Fibroblast of skin of right biceps (primary cell): ENCODE measurements around the gene TBX6.
A peak's percentile ranks its signal among the peaks of the same experiment; 100 is the strongest.
"Not testable (repeated sequence)": the region's sequence is repeated elsewhere in the genome, so short reads cannot be mapped to it uniquely, and the experiment has no call there.

Experiments used
- DNase-seq: peaks from one replicate; pipeline ENCODE4 v3.0.0-alpha.2; 2013

TBX6 gene

DNA sequence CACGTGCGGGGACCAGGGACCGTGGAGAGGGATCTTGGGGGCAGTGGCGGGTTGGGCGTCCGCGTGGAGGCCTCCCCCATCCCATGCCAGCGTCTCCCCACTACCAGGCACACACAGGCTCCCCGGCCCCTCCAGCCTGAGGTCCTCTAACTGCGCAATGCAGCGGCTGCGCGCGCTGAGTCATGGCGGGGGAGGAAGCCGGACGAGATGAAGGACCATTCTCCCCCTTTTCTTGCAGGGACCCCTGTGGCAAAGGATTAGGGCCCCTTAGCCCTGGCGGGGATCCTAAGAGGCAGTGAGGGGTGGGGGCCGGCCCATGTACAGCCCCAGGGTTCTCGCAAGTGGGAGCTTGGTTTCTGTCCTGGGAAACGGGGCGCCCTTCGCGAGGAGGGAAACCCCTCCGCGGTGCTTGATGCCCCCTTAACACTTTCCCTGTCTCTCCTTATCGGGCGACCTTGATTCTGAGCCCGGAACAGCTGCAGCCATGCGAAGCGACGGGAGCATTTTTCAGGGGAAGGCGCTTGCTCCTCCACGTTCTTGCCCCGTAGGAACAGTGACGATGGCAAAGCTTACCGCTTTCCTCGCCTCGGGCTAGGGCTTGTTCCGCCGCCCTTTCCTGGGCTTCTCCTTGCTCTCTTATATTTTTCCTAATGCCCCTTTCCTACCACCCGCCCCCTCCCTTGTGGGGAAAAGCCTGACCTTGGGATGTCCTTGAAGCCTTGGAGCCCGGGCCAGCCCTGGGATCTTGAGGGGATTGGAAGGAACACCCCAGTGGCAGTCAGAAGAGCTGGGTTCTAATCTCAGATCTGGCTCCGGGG, 25.6 kb downstream of the TBX6 start:
- DNase-seq: peak; percentile 69

- peak; percentile 100 for DNase-seq
These were observed 26.4 kb downstream of the TBX6 start, which contains the start of gene ALDOA for GRCh38 chr16:30065102-30065942. Gene ALDOA (plus strand): TSS chr16:30065760. CDS start chr16:30066898, 1,138 bp downstream.

- no peak for DNase-seq
These were observed 27.0 kb downstream of the TBX6 start for GRCh38 chr16:30064729-30065101.

DNA sequence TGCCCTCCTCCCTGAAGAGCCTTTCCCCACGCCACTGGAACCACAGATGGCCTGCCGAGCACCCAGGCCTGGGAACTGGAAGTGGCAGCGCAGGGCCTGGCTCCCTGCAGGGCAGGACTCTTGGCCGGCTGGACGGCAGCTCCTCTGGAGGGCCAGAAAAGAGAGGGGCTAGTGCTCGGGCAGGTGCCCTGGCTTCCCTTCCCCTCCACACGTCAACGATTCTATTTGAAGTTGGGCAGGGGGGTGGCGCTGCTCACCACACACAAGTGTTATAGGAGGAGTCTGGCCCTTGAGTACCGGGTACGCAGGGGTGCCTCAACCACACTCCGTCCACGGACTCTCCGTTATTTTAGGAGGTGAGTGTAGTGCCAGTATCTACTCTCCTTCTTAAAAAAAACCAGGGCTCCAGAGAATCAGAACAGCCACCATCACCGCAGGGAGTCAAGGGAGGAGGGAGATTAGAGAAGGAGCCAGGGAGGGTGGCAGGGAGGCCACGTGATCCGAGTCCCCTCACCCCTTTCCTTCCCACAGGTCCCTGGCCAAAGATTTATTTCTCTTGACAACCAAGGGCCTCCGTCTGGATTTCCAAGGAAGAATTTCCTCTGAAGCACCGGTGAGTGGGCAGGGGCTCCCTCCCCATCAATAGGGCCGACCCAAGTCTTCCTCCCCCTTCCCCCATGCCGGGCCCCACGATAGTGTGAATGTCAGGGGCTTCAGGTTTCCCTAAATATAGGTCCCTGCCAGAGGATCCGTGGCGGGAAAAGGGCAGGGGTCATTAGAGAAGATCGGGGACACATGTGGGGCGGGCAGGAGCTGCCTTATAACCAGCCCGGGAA, 27.6 kb downstream of the TBX6 start:
- peak; percentile 51 for DNase-seq

GRCh38 chr16:30063278-30063892, 28.3 kb downstream of the TBX6 start:
- no peak for DNase-seq

- no peak for DNase-seq
These were observed 30.7 kb downstream of the TBX6 start for GRCh38 chr16:30060836-30061554.

DNA sequence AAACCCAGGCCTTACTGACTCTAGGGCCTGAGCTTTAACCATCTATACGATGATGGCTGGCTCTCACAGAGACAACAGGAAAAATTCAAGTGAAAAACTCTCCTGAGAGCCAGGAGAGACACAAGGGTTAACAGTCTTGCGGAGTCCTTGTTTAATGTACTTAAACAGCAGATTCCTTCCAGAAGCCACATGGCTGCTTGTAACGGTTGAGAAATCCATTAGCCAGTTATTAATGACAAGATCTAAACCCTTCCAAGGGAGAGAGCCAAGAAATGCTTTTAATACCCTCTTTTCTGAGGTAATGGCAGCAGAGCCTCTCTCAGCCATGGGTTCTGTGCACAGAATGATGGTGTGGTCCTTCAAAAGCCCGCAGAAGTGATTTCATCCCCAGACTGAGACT, 31.4 kb downstream of the TBX6 start:
- no peak for DNase-seq

- DNase-seq: no peak
These were observed 36.7 kb downstream of the TBX6 start for GRCh38 chr16:30054959-30055553.

DNA sequence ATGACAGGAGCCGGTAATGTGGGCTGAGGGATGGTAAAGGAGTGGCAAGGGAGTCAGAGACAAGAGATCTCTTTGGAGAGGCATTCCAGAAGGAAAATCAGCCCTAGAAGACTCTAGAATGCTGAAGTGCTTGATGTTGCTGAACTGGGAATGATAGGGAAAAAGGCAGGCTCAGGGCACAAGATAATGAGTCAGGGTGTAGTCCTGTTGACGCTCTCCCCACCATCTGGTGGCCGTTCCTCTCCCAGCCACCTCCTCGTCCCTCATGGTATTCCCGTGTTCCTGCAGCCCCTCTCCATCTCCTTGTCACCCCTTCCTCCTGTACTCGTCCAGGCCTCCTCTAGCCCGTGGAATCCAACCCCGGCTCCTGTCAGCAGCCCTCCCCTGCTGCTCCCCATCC, 37.3 kb downstream of the TBX6 start:
- no peak for DNase-seq

- peak; percentile 73 for DNase-seq
These were observed 38.2 kb downstream of the TBX6 start for GRCh38 chr16:30053376-30054015.

GRCh38 chr16:30052671-30053372, 38.9 kb downstream of the TBX6 start:
- peak; percentile 93 for DNase-seq

DNA sequence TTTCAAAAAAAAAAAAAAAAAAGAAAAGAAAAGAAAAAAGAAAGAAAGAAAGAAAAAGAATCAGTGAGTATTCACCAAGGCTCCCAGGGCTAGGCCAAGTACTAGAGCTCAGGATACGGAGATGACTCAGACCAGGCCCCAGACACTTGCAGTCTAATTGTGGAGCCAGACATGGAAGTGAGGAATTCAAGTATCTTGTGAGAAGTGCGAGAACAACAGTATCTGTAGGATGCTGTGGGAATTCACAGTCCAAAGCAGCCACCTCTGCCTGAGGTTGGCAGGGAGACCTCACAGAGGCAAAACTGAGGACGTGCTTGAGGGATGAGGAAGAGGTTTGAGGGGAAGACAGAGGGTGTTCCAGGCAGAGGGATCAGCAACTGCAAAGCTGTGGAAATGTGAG, 40.2 kb downstream of the TBX6 start:
- peak; percentile 84 for DNase-seq

DNA sequence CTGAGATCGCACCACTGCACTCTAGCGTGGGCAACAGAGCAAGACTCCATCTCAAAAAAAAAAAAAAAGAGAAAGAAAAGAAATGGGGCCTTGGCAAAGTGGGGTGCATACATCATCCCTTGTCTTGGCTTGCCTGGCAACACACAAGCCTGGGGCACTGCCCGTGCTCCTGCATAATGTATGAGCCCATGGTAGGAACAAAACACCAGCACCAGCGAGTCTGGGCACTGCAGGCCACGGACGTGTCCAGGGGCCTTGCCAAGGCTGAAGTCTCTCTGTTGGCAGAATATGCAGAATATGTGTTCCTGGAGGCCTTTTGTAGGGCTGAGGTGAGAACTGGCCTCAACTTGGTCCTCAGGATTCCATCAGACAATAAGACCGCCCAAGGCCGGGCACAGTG, 41.9 kb downstream of the TBX6 start:
- no peak for DNase-seq

DNA sequence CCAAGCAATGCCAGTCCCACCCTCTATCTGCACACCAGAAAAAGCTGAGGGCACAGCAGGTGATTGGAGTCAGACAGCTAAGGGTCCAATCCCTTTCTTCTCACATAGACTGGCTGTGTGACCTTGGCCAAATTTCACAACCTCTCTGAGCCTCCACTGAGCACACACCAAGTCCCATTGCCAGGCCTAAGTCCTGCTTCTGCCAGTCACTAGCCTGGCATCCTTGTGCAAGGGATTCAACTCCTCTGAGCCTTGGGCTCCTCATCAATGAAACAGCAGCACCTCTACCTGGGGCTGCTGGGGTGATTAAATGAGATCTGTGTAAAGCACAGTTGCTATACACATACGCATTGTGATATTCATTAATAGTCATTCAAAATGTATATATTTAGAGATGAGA, 45.1 kb downstream of the TBX6 start:
- no peak for DNase-seq

- no peak for DNase-seq
These were observed 45.5 kb downstream of the TBX6 start for GRCh38 chr16:30046178-30046577.

- DNase-seq: peak; percentile 43
These were observed 49.9 kb downstream of the TBX6 start for GRCh38 chr16:30041841-30042240.

DNA sequence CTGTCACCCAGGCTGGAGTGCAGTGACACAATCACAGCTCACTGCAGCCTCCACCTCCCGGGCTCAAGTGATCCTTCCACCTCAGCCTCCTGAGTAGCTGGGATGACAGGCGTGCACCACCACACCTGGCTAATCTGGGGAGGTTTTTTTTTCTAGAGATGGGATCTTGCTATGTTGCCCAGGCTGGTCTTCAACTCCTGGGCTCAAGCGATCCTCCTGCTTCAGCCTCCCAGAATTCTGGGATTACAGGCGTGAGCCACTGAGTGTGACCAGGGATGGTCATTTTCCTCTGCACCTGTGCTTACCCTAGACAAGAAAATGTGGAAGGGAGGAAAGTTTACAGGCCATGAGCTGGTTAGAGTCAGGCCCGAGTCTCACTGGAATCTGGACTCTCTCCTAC, 51.0 kb downstream of the TBX6 start:
- DNase-seq: not testable (repeated sequence)

GRCh38 chr16:30040221-30040620, 51.5 kb downstream of the TBX6 start:
- no peak for DNase-seq
